Measurements from ENCODE around the gene PNKD.

The PNKD gene

DNA sequence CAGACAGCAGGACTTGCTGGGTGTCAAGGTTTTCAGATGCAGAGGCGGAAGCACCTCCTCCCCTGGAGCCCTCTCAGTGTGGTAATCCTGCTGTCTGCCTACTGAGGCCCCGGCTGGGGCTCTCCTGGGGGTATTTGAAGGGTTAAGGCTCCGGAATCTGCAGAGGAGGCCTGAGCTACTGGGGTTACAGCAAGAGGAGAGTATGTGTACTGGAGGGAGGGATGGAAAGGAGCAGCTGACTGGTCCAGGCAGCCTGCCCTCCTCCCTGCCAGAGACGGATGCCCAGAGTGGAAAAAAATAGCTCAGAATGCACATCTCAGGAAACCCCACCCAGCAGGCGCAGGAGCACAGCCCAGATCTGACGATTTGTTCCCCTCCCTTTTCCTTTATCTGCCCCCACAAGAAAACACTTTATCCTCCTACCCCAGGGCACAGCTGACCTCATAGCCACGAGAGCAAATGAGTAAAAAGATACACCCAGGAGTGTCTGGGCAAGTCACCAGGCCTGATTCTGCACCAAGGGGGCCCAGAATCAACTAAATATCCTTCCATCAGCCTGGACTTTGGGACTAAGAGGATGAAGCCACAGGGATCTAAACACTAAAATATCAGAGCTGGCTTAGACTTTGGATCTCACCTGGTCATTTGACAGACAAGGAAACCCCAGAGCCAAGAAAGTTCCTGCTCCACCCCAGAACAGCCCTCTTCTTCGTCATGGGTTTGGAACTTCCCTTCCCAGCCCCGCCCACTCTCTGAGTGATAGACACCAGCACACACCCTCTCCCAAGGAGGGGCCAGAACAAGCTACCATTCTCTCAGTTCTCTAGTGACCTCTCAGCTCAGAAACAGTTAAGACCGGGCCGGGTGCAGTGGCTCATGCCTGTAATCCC, 16.5 kb downstream of the PNKD start:
- H3K4me1 ChIP-seq (ENCODE audit: insufficient read depth, low read length): peaks cover 9% of the 10 kb centered on the region; the same call in 1 of the 2 replicates
- H3K27ac ChIP-seq (ENCODE audit: low read depth, low read length): peak overlapping the region; percentile 21; the same call in 1 of the 2 replicates
- no peaks in the 10 kb centered on the region for H3K9me3 ChIP-seq (ENCODE audit: insufficient read depth, low read depth, low read length)
- no peaks in the 10 kb centered on the region for H3K27me3 ChIP-seq (ENCODE audit: insufficient read depth, low read length)
- H3K4me3 ChIP-seq (ENCODE audit: low read length): no peak overlapping the region
- H3K36me3 ChIP-seq (ENCODE audit: insufficient read depth, low read length): no peaks in the 10 kb centered on the region
- H3K9ac ChIP-seq (ENCODE audit: low read depth, low read length): no peak overlapping the region
- 41% methylated on average over 11 of the region's 11 CpGs for WGBS

DNA sequence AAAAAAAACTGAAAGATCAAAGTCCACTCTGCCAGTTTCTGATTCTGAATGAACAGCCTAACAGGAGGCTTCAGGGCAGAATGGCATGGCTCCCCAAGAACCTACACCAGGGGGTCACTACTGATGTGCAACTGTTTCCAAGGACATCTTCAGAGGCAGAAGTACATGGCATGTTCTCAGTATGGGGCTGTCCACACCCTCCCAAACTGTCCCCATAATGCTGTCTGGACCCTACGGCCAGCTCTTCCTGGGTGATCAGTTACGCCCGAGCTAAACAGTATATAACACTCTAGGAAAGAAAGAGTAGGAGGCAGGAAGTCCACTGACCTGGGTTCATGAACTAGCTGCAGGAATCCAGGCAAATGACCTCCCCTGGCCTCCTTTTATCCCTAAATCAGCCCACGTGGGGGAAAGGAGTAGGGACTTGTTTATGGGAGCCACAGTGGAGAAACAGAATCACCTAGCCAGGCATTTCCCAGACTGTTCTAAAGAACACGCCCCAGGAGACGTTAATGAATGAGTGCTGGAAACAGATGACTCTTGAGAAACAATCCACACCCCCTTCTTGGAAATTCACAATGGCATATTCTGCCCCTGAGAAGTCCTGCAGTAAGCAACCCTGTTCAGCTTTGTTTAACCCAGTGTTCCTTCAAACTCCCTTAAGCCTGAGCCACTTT, 19.5 kb downstream of the PNKD start:
- H3K27ac ChIP-seq (ENCODE audit: low read depth, low read length): no peak overlapping the region
- 85% methylated on average over 5 of the region's 6 CpGs for WGBS
- H3K9ac ChIP-seq (ENCODE audit: low read depth, low read length): no peak overlapping the region
- H3K9me3 ChIP-seq (ENCODE audit: insufficient read depth, low read depth, low read length): no peaks in the 10 kb centered on the region
- peaks cover 23% of the 10 kb centered on the region for H3K4me1 ChIP-seq (ENCODE audit: insufficient read depth, low read length)
- H3K27me3 ChIP-seq (ENCODE audit: insufficient read depth, low read length): no peaks in the 10 kb centered on the region
- H3K4me3 ChIP-seq (ENCODE audit: low read length): no peak overlapping the region
- no peaks in the 10 kb centered on the region for H3K36me3 ChIP-seq (ENCODE audit: insufficient read depth, low read length)

DNA sequence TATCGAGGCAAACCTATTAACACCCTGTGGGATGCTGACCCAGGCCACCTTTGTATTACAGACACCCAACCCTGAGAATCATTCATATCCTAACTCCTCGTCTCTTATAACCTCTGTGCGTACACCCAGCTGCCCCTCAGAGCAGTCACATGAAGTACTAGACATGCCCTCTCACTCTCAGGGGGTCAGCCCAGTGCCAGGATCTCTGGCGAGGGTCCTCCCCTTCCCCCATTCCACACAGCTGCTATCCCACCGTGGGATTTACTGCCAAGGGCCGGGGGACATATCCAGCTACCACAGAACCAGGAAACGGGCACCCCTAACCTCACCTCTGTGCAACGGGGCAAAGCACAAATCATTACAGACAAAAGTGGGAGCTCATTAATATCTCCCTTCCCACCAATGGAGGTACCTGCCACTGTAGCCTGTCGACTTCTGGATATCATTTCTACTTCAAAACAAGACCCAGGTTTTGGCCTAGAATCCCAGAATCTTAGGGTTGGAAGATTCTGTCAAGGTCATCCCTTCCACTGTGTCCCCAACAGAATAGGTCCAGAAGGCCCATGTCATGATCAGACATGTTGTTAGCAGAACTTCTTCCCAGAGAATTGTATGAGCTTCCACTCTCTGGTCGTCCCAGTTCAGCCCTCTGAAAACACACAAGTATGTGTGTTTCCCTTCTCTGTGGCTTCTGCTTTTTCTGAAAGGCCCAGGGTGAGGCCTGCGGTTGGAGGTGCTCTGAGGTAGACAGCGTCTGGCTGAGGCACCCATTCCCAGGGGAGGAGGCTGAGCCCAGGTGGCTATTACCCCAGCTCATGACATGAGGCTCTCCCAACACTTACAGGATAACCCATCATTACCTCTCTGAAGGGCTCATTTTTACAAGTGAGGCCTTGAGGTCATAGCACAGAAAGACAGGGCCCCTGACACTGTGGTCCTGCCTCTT, 20.3 kb downstream of the PNKD start:
- Histone ChIP-seq H3K4me3 (ENCODE audit: low read length) (0 out of 2 replicates have a peak overlapping the region, but pooled peaks have one; percentile 1), H3K9ac (ENCODE audit: low read depth, low read length) (no peak overlapping the region), H3K36me3 (ENCODE audit: insufficient read depth, low read length) (no peaks in the 10 kb centered on the region), H3K27ac (ENCODE audit: low read depth, low read length) (no peak overlapping the region), H3K4me1 (ENCODE audit: insufficient read depth, low read length) (peaks cover 28% of the 10 kb centered on the region), H3K27me3 (ENCODE audit: insufficient read depth, low read length) (no peaks in the 10 kb centered on the region), H3K9me3 (ENCODE audit: insufficient read depth, low read depth, low read length) (no peaks in the 10 kb centered on the region)
- WGBS: 81% methylated on average over 12 of the region's 12 CpGs

DNA sequence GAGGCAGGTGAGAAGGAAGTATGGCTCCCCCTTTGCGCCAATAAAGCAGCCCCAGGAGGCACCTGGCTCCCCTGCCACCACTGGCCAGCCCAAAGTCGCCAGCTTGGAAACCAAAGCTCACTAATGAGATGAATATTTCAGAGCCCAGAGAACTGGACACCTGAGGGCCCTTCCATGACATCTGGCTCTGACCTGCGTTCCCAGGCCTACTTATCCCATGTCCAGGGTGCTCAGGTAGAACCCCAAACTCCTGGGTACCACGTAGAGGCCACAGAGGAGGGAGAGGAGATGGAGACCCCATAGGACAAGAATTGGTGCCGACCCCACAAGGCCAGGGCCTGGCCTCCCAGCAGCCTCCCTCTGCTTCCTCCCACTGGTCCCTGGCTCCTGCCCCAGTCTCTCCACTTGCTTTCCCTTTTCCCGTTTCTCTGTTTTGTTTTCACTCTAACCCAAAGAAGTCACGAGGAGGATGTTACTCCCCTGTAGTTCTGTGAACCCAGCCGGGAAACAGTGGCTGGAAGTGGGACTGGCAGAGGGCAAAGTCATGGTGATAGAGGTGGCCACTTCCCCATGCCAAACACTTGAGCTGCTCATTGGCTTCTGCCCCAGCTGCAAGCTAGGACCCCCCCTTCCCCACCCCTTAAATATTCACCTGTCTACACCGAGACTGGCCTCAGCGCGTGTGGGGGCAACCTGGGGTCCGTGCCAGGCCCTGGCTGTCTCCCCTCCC, 21.2 kb downstream of the PNKD start:
- Histone ChIP-seq H3K9me3 (ENCODE audit: insufficient read depth, low read depth, low read length) (no peaks in the 10 kb centered on the region), H3K27ac (ENCODE audit: low read depth, low read length) (no peak overlapping the region), H3K4me1 (ENCODE audit: insufficient read depth, low read length) (peaks cover 24% of the 10 kb centered on the region), H3K4me3 (ENCODE audit: low read length) (peak overlapping the region; percentile 69), H3K9ac (ENCODE audit: low read depth, low read length) (0 out of 2 replicates have a peak overlapping the region, but pooled peaks have one; percentile 73), H3K27me3 (ENCODE audit: insufficient read depth, low read length) (no peaks in the 10 kb centered on the region), H3K36me3 (ENCODE audit: insufficient read depth, low read length) (no peaks in the 10 kb centered on the region)
- 80% methylated on average over 12 of the region's 12 CpGs for WGBS

DNA sequence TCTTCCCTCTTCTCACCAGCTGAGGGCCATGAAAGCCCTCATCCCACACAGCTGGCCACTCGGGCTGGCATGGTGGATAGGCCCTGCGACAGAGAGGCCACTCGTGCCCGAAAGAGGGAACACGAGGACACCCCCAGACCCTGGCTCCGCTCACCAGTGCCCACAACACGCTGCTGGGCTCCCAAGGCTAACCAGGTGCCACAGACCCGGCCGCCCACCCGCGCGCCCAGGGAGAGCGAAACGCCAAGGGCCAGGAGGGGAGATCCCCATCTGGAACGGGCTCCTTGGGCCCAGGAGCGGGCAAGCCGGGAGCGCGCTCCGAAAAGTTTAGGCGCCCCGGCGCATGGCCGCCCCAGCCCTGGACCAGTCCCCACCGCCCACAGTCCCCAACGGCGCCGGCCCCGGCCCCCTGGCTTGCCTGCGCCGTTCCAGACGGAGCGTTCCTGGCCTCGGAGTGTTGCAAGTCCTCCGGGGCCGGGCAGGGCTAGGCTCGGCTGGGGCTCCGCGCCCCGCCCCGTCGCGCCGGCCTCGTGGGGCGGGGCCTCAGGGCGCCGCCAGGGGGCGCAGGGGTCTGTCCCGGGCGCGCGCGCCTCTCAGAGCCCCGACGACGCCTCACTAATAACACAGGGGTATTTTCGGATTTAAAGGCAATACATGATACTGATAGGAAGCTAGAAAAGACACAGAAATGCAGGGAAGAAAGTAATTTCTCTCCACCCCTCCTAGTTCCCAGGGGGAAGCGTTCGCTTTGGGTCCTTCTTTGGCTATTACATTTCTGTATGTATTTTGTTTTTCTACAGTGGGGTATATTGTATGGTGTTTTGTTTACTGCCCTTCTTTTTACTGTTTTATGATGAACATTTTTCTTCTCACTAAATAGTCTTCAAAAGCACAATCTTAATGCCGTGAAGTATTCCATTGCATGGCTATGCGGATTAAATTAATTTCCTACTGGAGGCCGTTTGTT, 22.0 kb downstream of the PNKD start, which contains the start of gene TMBIM1:
Gene TMBIM1, minus strand, starts transcription at position 456 of the 967 bp plus-strand sequence. CDS start 10,362 bp downstream, outside the sequence.
- Histone ChIP-seq H3K27me3 (ENCODE audit: insufficient read depth, low read length) (no peaks in the 10 kb centered on the region), H3K9ac (ENCODE audit: low read depth, low read length) (peak within 1 kb of the TSS; percentile 73), H3K4me1 (ENCODE audit: insufficient read depth, low read length) (peaks cover 19% of the 10 kb centered on the region), H3K27ac (ENCODE audit: low read depth, low read length) (no peak within 1 kb of the TSS), H3K9me3 (ENCODE audit: insufficient read depth, low read depth, low read length) (no peaks in the 10 kb centered on the region), H3K36me3 (ENCODE audit: insufficient read depth, low read length) (no peaks in the 10 kb centered on the region), H3K4me3 (ENCODE audit: low read length) (peak within 1 kb of the TSS; percentile 69)
- WGBS: 13% methylated on average over 61 of the region's 63 CpGs

DNA sequence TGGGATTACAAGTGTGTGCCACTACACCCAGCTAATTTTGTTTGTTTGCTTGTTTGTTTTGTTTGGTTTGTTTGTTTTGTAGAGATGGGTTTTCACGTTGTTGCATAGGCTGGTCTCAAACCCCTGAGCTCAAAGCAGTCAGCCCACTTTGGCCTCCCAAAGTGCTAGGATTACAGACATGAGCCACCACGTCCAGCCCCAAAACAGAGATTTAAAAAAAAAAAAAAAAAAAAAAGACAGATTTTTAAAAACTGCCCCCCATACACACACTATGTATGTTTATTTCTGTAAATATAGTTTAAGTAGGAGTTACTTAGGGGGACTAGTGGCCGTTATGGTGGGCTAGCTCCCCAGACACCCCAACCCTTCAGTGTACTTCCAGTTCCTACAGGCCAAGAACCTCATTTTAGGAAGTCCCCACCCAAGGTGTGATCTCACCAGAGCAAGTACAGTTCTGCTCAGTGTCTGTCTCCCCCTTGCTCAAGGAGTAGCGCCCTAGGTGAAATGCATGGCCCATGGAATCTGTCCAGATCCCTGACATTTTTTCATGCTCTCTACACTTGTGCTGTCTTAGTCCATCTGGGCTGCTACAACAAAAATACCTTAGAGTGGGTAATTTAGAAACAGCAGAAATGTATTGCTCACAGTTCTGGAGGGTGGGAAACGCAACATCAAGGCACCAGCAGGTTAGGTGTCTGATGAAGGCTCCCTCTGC, 23.6 kb downstream of the PNKD start:
- WGBS: 61% methylated on average over 4 of the region's 5 CpGs
- peaks cover 19% of the 10 kb centered on the region for H3K4me1 ChIP-seq (ENCODE audit: insufficient read depth, low read length)
- H3K4me3 ChIP-seq (ENCODE audit: low read length): no peak overlapping the region
- H3K36me3 ChIP-seq (ENCODE audit: insufficient read depth, low read length): no peaks in the 10 kb centered on the region
- H3K9me3 ChIP-seq (ENCODE audit: insufficient read depth, low read depth, low read length): no peaks in the 10 kb centered on the region
- H3K9ac ChIP-seq (ENCODE audit: low read depth, low read length): no peak overlapping the region
- no peak overlapping the region for H3K27ac ChIP-seq (ENCODE audit: low read depth, low read length)
- H3K27me3 ChIP-seq (ENCODE audit: insufficient read depth, low read length): no peaks in the 10 kb centered on the region

DNA sequence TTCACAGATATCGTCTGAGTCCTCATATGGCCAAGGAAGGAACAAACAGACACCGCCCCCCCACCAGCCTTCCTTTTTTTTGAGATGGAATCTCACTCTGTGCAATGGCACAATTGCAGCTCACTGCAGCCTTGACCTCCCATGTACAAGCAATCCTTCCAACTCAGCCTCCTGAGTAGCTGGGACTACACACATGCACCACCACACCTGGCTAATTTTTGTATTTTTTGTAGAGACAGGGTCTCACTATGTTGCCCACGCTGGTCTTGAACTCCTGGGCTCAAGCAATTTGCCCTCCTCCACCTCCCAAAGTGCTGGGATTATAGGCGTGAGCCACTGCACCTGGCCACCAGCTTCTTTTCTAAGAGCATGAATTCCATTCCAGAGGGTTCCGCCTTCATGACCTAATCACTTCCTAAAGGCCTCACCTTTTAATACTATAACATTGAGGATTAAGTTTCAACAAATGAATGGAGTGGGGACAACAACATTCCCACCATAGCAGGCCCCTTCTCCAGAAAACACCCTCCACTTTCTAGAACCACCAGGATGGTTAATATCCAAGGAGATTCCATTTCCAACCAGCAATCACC, 24.2 kb downstream of the PNKD start:
- peaks cover 19% of the 10 kb centered on the region for H3K4me1 ChIP-seq (ENCODE audit: insufficient read depth, low read length)
- no peak overlapping the region for H3K27ac ChIP-seq (ENCODE audit: low read depth, low read length)
- 92% methylated on average over 5 of the region's 5 CpGs for WGBS

DNA sequence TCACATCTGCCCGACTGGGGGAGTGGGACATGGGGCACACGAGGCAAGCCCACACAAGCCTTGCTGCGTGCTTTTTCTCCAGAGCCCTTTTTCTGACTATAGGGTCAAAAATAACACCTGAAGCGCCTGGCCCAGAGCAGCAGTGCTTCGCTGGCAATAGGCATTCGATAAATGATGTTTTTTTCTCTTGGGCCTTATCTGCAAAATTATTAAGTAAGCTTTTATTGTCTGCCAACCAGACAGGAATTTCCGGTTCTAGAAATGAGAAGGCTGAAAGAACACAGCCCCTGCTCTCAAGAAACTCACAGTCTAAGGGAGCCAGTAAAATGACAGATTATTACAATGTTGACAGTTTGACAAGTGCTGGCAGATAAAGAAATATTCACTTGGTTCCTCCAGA, 24.7 kb downstream of the PNKD start:
- no peak overlapping the region for H3K27ac ChIP-seq (ENCODE audit: low read depth, low read length)
- H3K4me3 ChIP-seq (ENCODE audit: low read length): no peak overlapping the region
- no peak overlapping the region for H3K9ac ChIP-seq (ENCODE audit: low read depth, low read length)
- H3K27me3 ChIP-seq (ENCODE audit: insufficient read depth, low read length): no peaks in the 10 kb centered on the region
- no peaks in the 10 kb centered on the region for H3K9me3 ChIP-seq (ENCODE audit: insufficient read depth, low read depth, low read length)
- H3K36me3 ChIP-seq (ENCODE audit: insufficient read depth, low read length): no peaks in the 10 kb centered on the region
- WGBS: 86% methylated on average over 7 of the region's 7 CpGs
- H3K4me1 ChIP-seq (ENCODE audit: insufficient read depth, low read length): peaks cover 19% of the 10 kb centered on the region

More for the DNA sequence above, 24.2 kb downstream of the PNKD start:
- no peaks in the 10 kb centered on the region for H3K36me3 ChIP-seq (ENCODE audit: insufficient read depth, low read length)
- no peak overlapping the region for H3K4me3 ChIP-seq (ENCODE audit: low read length)
- H3K9me3 ChIP-seq (ENCODE audit: insufficient read depth, low read depth, low read length): no peaks in the 10 kb centered on the region
- no peaks in the 10 kb centered on the region for H3K27me3 ChIP-seq (ENCODE audit: insufficient read depth, low read length)
- no peak overlapping the region for H3K9ac ChIP-seq (ENCODE audit: low read depth, low read length)

DNA sequence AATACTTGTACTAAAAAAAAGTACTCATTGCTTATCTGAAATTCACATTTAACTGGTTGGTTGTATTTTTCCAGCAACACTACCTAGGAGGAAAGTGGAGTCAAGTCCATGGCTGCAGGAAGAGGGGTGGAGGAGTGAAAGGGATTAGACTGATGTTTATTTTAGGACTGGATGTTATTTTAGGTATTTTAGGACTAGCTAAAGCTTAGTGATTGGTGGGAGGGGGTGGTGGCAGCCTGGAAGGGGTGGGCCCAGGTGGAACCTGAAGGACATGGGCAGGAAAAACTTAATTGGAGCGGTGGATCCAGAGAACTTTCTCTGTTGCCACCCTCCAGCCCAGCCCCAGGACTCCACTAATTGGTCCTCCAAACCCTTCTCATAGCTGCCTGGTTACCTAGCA, 25.9 kb downstream of the PNKD start:
- Histone ChIP-seq H3K4me1 (ENCODE audit: insufficient read depth, low read length) (peaks cover 19% of the 10 kb centered on the region), H3K27ac (ENCODE audit: low read depth, low read length) (no peak overlapping the region), H3K9ac (ENCODE audit: low read depth, low read length) (no peak overlapping the region), H3K36me3 (ENCODE audit: insufficient read depth, low read length) (no peaks in the 10 kb centered on the region), H3K27me3 (ENCODE audit: insufficient read depth, low read length) (no peaks in the 10 kb centered on the region), H3K9me3 (ENCODE audit: insufficient read depth, low read depth, low read length) (no peaks in the 10 kb centered on the region), H3K4me3 (ENCODE audit: low read length) (no peak overlapping the region)
- whole genome bisulfite sequencing: 97% methylated on average over 1 of the region's 1 CpG

All from HUES64 (cell line).